ENCODE results near the gene COL13A1.

The COL13A1 gene

DNA sequence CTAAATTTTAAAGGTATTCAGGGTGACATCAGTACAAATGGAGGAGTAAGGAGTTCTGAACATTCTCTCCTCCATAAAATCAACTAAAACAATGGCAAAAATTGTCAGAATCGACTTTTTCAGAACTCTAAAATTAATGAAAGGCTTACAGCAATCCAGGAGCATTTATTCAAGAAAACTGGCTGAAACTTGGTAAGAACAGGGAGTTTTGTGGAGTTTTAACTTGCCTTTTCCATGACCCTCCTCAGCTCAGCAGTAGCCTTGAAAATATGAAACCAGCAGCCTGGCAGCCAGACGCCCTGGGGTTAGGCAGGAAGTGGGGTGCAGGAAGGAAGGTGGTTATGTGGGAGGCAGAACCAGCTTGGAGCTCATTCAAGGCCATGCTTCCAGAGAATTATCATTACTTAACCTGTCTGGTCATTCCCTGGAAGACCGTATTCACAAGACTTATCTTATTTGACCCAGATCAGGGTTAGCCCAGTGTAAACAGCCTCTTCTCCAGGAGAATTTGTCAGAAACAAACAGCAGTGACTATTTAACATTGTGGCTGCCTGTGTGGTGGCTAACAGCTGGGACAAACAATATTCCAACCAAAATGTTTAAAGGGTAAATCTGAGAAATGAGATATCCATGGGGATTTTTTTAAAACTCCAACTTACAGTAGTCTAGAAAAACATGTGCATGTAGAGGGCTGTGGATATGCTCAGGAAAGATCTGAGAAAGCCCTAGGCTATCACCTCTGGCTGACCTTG lies 175.3 kb downstream of the COL13A1 start:
- no peak for DNase-seq

DNA sequence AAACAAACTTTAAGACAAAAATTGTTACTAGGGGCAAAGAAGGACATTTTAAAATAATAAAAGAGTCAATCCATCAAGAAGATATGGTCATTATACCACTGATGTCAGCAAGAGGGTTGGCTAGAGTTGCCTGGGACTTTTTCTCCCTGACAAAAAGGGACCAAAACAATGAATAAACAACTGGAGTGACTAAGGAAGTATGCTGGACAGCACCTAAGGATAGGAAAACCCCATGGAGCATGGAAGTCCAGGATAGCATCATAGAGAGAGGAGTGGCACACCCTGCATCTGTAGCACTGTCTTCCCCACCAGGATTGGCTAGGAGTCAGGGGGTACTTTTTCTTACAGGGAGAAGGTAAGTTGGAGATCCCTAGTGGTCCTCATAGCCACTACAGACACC lies 177.5 kb downstream of the COL13A1 start:
- DNase-seq = no peak

DNA sequence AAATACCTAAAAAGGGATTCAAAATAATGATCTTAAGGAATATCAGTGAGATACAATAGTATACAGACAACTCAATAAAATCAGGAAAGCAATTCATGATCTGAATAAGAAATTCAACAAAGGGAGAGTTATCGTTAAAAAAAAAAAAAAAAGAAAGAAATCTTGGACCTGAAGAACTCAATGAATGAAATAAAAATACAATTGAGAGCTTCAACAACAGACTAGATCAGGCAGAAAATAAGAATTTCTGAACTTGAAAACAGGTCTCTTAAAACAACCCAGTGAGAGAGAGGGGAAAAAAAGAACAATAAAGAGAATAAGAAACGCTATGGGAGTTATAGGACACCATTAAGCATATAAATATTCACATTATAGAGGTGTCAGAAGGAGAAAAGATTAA lies 179.0 kb downstream of the COL13A1 start:
- no peak for DNase-seq

DNA sequence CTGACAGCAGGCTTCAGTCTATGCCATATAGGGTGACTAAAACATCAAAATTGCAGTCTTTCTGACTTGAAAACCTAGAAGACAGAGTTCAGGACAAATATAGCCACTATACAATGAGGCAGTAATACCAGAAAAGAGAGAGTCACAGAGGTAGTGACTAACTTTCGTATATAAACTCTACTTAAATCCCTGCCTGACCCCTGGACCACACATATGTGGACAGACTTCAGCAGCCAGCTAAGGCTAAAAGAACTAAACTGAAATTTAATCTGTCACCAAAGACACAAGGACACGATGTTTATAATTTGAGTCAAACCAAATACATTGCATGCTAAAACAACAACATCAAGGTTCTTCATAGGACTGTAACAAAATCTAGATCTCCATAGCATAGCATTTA lies 186.4 kb downstream of the COL13A1 start:
- no peak for DNase-seq

DNA sequence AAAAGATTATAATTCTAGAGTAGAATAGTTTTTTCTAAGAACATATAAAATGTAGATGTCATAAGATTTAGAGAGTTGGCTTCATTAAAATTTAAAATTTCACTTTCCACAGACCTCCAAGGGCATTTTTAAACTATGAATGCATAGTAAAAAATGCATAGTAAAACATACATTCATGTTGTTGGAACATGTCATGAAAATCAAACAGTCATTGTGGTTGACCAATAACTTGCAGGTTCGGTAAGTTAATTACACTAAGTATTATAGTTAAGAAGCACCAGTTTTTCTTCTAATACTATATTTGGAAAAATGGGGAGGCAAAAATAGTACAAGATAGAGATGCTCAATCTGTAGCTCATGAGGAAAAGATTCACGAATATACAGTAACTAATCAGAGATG lies 189.4 kb downstream of the COL13A1 start:
- DNase-seq = no peak

DNA sequence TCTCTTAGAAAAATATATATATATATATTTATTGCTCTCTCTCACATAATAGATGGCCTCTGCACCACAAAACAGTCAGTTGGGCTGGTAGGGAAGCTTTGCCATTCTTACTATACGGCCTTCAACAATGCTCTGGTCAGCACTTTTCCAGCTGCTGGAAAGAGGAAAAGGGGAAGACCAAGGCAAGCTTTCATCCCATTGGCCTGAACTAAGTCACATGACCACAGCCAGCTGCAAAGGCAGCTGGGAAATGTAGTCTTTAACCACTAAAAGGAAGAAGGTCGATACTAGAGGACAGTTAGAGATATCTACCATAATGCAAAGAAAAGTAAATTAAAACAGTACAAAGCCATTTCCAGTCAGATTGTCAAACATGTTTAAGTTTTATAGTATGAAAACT lies 192.6 kb downstream of the COL13A1 start:
- DNase-seq = no peak

DNA sequence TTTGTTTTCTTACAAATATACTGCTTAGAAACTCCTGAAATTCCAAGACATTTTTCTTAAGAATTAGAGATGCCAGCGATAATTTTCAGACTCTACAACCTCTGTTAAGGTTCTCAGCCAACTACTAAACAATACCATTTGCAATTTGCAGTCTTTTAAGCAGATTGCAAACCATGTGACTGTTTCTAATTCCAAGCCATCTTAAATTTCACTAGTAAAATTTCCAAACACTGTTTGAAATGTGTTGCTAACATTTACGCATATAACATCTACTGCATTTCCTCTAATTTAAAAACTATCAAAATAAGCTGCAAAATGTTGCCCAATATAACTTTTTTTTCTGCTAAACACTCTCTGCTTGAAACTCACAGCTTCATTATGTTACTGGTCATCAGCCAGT lies 194.9 kb downstream of the COL13A1 start:
- no peak for DNase-seq

DNA sequence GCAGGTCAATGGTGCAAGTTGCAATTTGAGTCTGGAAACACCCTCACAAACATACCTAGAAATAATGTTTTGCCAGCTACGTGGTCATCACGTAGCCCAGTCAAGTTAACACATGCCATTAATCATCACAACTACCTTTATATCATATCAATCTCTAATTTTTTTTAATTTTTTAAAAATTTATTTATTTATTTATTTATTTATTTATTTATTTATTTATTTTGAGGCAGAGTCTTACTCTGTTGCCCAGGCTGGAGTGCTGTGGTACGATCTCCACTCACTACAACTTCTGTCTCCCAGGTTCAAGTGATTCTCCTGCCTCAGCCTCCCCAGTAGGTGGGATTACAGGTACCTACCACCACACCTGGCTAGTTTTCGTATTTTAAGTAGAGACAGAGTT lies 198.6 kb downstream of the COL13A1 start:
- no peak for DNase-seq

DNA sequence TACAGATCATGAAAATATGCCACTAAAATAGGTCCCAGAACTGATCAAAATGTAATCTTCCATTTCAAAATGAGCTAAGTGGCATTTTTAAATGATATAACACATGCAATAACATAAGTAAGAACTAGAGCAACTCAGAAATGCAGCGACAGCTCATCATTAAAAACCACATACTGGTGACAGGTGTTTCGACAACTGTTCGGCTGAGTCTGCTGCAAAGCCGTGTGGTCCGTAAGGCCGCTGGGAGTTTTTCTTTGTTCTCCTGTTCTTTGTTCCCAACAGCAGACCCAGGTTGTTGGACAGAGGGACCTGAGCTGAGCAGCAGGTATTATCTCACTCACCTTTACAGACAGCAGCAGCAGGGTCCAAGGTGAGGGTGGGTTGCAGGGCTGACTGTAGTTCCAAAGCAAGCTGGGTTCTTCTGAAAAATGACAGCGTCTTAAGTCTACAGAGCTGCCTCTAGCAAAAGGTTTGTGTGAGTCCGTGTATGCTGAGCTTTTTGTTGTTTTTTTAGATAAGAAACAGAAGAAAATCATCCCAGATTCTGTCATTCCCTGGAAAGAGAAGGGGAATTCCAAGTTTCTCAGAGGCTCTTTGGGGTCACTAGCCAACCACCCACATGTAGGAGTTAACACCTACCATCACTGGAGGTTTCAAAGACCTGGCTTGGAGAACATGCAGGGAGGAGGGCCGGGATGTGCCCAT lies 205.6 kb downstream of the COL13A1 start:
- DNase-seq = no peak
